SK-N-SH treated with all-trans-retinoic acid at 6 μM for 48 hours (cell line): ENCODE data around the gene TXNRD2.

Experiments used
- ATAC-seq: fragments of 200-7000 bp; cut with Tn5 transposase; 3 replicates; pipeline ENCODE4 v1.9.1; 2020; ENCODE audit warnings: mild to moderate bottlenecking, moderate library complexity
- BACH2 ChIP-seq: fragments of 250-450 bp; sonication (Bioruptor Pico); IDR thresholded peaks from 2 replicates; pipeline ENCODE4 v1.9.0; 2021; ENCODE audit warnings: mild to moderate bottlenecking, borderline replicate concordance
- CREB5 ChIP-seq: fragments of 250-450 bp; sonication (Bioruptor Pico); IDR thresholded peaks from 2 replicates; pipeline ENCODE4 v1.5.1; 2020; ENCODE audit warnings: low read depth, mild to moderate bottlenecking, moderate library complexity
- CSRNP3 ChIP-seq: fragments of 250-450 bp; sonication (Bioruptor Pico); IDR thresholded peaks from 2 replicates; pipeline ENCODE4 v1.5.1; 2021; ENCODE audit warnings: mild to moderate bottlenecking, moderate library complexity
- GLIS3 ChIP-seq: fragments of 250-450 bp; sonication (Bioruptor Pico); IDR thresholded peaks from 2 replicates; pipeline ENCODE4 v1.5.0; 2020; ENCODE audit warnings: mild to moderate bottlenecking, moderate library complexity
- ISL1 ChIP-seq: fragments of 250-450 bp; sonication (Bioruptor Pico); IDR thresholded peaks from 2 replicates; pipeline ENCODE4 v2.1.2; 2022; ENCODE audit warnings: mild to moderate bottlenecking, moderate library complexity
- SNAI2 ChIP-seq: fragments of 250-450 bp; sonication (Bioruptor Pico); IDR thresholded peaks from 2 replicates; pipeline ENCODE4 v1.5.0; 2020; ENCODE audit warnings: mild to moderate bottlenecking, moderate library complexity
- TCF4 ChIP-seq: fragments of 250-450 bp; sonication (Bioruptor Pico); IDR thresholded peaks from 2 replicates; pipeline ENCODE4 v1.8.0; 2021; ENCODE audit warnings: mild to moderate bottlenecking, moderate library complexity, borderline replicate concordance
- TSHZ2 ChIP-seq: fragments of 250-450 bp; sonication (Bioruptor Pico); IDR thresholded peaks from 2 replicates; pipeline ENCODE4 v1.5.0; 2020; ENCODE audit warnings: mild to moderate bottlenecking, moderate library complexity
- ZC3H10 ChIP-seq: fragments of 250-450 bp; sonication (Bioruptor Pico); IDR thresholded peaks from 2 replicates; pipeline ENCODE4 v1.5.1; 2021; ENCODE audit warnings: mild to moderate bottlenecking, moderate library complexity
- ZFP30 ChIP-seq: fragments of 450-650 bp; formaldehyde crosslinking; IDR thresholded peaks from 2 replicates; pipeline ENCODE4 v1.5.0; 2022; ENCODE audit warnings: mild to moderate bottlenecking, moderate library complexity
- ZNF565 ChIP-seq: fragments of 450-650 bp; formaldehyde crosslinking; conservative IDR thresholded peaks from 2 replicates; pipeline ENCODE4 v1.5.0; 2020; ENCODE audit warnings: low read depth, mild to moderate bottlenecking, moderate library complexity
- ZNF70 ChIP-seq: fragments of 450-650 bp; formaldehyde crosslinking; IDR thresholded peaks from 2 replicates; pipeline ENCODE4 v1.5.0; 2020; ENCODE audit warnings: mild to moderate bottlenecking, moderate library complexity
- TF ChIP-seq, protein P1 (sequence below): fragments of 250-450 bp; sonication (Bioruptor Pico); IDR thresholded peaks from 2 replicates; pipeline ENCODE4 v1.8.0; 2021; ENCODE audit warnings: low read depth, mild to moderate bottlenecking, moderate library complexity, borderline replicate concordance

Gene TXNRD2

GRCh38 chr22:19966908-19967750 lies 25.5 kb upstream of the TXNRD2 start:
- no peak for TF ChIP-seq CREB5
- no peak for ATAC-seq

DNA sequence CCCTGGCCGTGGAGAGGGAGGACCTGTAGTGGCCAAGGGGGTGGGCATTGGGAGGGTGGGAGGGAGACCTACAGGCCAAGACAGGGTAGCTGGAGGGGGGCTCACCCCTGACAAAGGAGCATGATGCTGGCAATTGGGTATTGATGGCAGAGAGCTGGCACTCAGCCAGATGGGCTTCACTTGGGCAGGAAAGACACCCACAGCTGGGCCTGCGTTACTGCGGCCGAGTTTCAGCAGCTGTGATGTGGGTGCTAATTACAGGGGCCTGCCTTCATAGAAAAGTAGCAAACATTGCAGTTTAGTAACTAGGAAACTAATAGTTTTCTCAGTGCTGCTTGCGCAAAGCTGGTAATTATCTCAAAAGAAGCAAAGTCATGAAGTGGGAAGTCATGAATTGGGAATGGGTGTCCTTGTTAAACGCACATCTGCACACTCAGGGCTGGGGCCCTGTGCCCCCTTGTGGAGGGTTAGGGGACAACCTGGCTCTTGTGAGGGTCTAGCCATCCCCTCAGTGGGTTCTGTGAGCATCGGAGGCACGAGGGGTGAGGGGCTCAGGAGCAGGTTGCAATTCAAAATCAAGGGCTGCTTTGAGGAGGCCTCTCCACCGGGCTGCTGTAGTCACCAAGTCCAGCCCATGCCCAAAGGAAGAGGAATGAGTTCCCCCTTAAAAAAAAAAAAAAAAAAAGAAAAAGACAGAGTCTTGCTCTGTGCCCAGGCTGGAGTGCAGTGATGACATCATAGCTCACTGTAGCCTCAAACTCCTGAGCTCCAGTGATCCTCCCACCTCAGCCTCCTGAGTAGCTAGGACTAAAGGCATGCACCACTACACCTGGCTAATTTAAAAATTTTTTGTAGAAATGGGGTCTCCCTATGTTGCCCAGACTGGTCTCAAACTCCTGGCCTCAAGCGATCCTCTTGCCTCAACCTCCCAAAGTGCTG lies 24.4 kb upstream of the TXNRD2 start:
- no peak for ATAC-seq
- TF ChIP-seq, protein P1, sequence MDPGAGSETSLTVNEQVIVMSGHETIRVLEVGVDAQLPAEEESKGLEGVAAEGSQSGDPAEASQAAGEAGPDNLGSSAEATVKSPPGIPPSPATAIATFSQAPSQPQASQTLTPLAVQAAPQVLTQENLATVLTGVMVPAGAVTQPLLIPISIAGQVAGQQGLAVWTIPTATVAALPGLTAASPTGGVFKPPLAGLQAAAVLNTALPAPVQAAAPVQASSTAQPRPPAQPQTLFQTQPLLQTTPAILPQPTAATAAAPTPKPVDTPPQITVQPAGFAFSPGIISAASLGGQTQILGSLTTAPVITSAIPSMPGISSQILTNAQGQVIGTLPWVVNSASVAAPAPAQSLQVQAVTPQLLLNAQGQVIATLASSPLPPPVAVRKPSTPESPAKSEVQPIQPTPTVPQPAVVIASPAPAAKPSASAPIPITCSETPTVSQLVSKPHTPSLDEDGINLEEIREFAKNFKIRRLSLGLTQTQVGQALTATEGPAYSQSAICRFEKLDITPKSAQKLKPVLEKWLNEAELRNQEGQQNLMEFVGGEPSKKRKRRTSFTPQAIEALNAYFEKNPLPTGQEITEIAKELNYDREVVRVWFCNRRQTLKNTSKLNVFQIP (CRISPR knock-in tag) = no peak
- TF ChIP-seq TCF4 (CRISPR knock-in tag) (no peak), CSRNP3 (CRISPR knock-in tag) (no peak), ZFP30 (CRISPR knock-in tag) (no peak)

GRCh38 chr22:19964701-19965386 lies 23.2 kb upstream of the TXNRD2 start:
- no peak for ATAC-seq
- TF ChIP-seq TSHZ2 (no peak), ZNF70 (CRISPR knock-in tag) (no peak), SNAI2 (CRISPR knock-in tag) (no peak), ZC3H10 (CRISPR knock-in tag) (no peak), ISL1 (CRISPR knock-in tag) (no peak), ZFP30 (CRISPR knock-in tag) (no peak), CSRNP3 (CRISPR knock-in tag) (no peak), GLIS3 (CRISPR knock-in tag) (no peak), BACH2 (CRISPR knock-in tag) (no peak), TCF4 (CRISPR knock-in tag) (no peak), ZNF565 (no peak)
- TF ChIP-seq, protein P1 (CRISPR knock-in tag) = no peak
